ENCODE measurements around the gene MAP7. TPM values are rescaled to one million over a fixed set of nuclear protein-coding genes. Genes with fewer than 3 reads are reported as not detected.

The MAP7 gene
- total RNA-seq, 1 experiment from 2014 or later, result 33.0 TPM

GRCh38 chr6:136568129-136568528, 17.9 kb upstream of the MAP7 start:
- no peak for DNase-seq (ENCODE audit: low read depth, low spot score)
- in situ Hi-C loops (cut with HindIII; ENCODE audit: low pct_unique_long_range_greater_than_20kb, low sequenced_read_pairs), result no loop called here

DNA sequence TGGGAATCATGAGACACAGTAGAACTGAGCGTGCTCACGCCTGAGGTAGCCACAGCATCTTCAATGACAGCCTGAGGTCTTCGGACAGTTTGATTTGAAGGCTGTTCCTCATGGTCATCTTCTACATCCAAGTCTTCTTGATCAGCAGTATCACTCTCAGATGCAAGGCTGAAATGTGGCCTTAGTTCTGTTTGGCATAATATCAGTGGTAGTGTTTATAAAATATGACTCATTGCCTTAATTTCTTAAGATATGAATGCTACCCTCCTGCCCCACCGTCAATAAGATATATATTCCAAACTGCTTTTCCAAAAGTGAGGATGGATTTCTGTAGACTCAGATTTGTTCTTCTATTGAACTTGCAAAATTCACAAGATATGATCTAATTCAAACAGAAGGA, 17.5 kb upstream of the MAP7 start:
- in situ Hi-C loops (cut with HindIII; ENCODE audit: low pct_unique_long_range_greater_than_20kb, low sequenced_read_pairs), result no loop called here
- no peak for DNase-seq (ENCODE audit: low read depth, low spot score)

DNA sequence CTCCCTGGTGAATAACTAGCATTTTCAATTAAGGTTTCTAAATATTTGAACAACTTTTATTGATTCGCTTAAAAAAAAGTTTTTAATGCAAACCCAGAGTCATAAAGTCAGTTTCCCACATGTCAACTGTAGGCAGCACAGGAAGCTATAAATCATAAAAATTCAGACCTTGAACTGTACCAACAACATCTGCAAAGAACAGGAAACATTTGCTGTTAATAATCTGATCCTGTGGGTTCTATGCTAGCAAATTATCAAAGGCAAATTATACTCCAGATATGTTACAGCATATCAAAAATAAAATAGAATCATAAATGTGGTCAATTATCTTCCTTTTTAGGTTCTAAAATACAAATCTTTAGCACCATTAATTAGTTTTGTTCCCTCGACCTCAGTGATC, 16.6 kb upstream of the MAP7 start:
- in situ Hi-C loops (cut with HindIII; ENCODE audit: low pct_unique_long_range_greater_than_20kb, low sequenced_read_pairs), result no loop called here
- no peak for DNase-seq (ENCODE audit: low read depth, low spot score)

DNA sequence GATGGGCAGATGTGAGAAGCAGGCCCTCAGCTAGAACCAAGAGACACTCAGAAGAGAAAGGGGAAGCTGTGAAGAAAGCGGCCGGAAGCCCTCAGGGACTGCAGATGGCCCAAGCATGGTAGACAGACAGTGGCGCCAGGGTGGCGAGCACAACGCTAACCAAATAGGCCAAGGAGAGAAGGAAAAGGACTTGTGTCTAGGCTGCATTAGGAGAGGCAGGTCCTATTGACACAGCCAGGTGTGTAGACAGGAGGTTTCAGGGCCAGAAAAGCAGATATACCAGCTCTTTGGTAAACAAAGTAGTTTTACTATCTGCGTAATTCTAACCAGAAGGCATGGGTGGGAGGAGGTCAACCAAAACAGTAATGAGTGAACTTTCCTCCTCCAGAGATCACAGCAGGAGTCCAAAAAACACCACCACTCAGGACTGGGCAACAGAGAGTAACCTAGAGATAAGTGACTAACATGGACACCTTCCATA, 15.8 kb upstream of the MAP7 start:
- in situ Hi-C loops (cut with HindIII; ENCODE audit: low pct_unique_long_range_greater_than_20kb, low sequenced_read_pairs), result no loop called here
- DNase-seq (ENCODE audit: low read depth, low spot score), result no peak

GRCh38 chr6:136564180-136564579, 14.0 kb upstream of the MAP7 start:
- no peak for DNase-seq (ENCODE audit: low read depth, low spot score)
- in situ Hi-C loops (cut with HindIII; ENCODE audit: low pct_unique_long_range_greater_than_20kb, low sequenced_read_pairs), result no loop called here

- in situ Hi-C loops (cut with HindIII; ENCODE audit: low pct_unique_long_range_greater_than_20kb, low sequenced_read_pairs), result no loop called here
- DNase-seq (ENCODE audit: low read depth, low spot score), result no peak
Measured at GRCh38 chr6:136563386-136564152, 13.3 kb upstream of the MAP7 start.

DNA sequence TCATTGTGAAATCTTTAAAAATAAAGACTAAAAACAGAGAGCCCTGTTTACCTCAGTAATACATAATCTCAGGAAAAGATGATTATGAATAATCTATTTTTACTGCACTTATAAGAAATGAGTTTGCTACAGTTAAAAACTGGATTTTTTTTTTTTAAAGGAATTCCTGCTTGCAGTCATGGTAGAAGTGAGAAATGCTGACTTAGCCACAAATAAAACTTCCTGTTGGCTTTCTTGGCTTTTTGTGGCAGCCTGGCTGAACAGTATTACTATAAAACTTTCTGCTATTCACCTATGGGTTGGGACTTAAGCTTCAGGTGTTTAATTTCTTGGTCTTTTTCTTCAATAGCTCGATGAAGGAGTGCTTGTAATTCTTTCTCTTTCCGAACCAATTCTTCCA, 12.0 kb upstream of the MAP7 start:
- no peak for DNase-seq (ENCODE audit: low read depth, low spot score)

DNA sequence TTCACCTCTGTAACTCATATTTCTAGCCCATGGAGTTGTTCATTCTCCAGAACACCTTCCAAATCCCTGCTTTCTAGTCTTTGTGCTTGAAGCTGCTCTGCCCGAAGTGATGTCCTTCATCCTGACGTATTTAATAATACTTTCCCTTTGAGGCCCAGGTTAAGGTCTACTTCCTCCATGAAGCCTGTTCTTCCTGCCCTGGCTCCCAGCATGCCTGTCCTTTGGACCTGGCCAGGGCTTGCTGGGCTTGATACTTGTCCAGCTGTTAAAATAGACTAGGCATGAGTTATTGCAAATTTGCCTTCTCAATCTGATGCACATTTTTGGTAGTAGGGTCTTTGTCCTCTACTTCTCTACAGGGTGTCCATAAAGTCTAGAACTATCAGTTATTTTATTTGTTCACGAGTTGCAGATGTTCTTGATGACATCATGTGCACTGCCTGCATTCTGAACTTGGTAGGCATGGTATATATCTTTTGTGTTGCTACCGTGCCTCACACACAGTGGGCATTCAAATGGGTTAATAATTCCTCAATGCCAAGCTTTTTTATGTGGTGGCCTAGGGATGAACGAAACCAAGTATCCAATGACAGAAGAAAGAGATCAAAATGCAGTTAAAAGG, 3.1 kb upstream of the MAP7 start:
- no peak for DNase-seq (ENCODE audit: low read depth, low spot score)
- in situ Hi-C loops (cut with HindIII; ENCODE audit: low pct_unique_long_range_greater_than_20kb, low sequenced_read_pairs), result no loop called here

More for the DNA sequence above, 12.0 kb upstream of the MAP7 start:
- in situ Hi-C loops (cut with HindIII; ENCODE audit: low pct_unique_long_range_greater_than_20kb, low sequenced_read_pairs), result no loop called here

- in situ Hi-C loops (cut with HindIII; ENCODE audit: low pct_unique_long_range_greater_than_20kb, low sequenced_read_pairs), result no loop called here
- DNase-seq (ENCODE audit: low read depth, low spot score), result no peak
Measured at GRCh38 chr6:136552054-136552453, 1.8 kb upstream of the MAP7 start.

- in situ Hi-C loops (cut with HindIII; ENCODE audit: low pct_unique_long_range_greater_than_20kb, low sequenced_read_pairs), result no loop called here
- DNase-seq (ENCODE audit: low read depth, low spot score), result no peak
Measured at GRCh38 chr6:136551103-136551502, 881 bp upstream of the MAP7 start.

DNA sequence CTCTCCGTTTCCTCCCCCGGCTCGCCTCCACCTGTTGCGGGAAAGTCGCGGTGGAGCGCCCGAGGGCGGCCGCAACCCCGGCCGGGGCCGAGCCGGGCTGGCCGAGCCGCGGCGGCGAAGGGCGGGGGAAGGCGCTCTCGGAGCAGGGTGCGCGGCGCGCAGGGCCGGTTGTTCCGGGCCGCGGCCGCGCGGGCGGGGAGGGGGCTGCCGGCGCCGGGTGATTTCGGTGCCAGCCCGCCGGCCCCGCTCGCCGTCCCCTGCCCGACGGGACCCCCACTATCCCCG, 235 bp downstream of the MAP7 start:
- DNase-seq (ENCODE audit: low read depth, low spot score), result no peak
- in situ Hi-C loops (cut with HindIII; ENCODE audit: low pct_unique_long_range_greater_than_20kb, low sequenced_read_pairs), result no loop called here

DNA sequence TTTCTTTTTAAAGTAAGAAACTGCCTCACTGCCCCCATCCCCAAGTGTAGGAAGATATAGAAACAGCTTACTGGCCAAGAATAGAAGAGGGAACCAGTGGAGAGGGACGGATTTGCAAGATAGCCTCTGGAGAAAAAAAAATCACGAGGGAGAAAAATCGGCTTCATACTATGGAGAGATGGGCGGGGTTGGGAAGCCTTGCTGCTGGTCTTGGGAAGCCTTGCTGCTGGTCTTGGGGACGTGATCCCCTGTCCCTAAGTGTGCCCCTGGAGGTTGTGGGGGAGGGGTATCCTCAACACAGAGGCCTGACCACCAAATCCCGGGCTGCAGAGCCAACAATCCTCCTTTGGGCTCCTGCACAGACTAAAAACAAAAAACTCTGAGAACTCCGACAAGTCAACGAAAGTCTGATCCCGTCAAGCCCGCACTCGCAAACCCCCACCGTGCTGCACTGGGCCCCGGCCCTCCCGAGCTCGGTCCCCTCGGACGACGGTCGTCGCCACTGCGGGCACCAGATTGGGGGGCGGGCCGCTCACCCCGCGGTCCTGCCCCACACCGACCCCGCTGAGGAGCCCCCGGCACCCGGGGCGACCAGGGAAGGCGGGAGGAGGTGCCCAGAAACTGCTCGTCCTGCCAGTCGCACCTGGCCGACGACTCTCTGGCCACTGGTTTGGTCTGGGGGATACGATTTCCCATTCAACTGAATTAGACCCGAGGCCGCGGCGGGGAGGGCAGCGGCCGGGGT, 750 bp downstream of the MAP7 start:
- in situ Hi-C loops (cut with HindIII; ENCODE audit: low pct_unique_long_range_greater_than_20kb, low sequenced_read_pairs), result no loop called here
- DNase-seq (ENCODE audit: low read depth, low spot score), result peak; percentile 47

DNA sequence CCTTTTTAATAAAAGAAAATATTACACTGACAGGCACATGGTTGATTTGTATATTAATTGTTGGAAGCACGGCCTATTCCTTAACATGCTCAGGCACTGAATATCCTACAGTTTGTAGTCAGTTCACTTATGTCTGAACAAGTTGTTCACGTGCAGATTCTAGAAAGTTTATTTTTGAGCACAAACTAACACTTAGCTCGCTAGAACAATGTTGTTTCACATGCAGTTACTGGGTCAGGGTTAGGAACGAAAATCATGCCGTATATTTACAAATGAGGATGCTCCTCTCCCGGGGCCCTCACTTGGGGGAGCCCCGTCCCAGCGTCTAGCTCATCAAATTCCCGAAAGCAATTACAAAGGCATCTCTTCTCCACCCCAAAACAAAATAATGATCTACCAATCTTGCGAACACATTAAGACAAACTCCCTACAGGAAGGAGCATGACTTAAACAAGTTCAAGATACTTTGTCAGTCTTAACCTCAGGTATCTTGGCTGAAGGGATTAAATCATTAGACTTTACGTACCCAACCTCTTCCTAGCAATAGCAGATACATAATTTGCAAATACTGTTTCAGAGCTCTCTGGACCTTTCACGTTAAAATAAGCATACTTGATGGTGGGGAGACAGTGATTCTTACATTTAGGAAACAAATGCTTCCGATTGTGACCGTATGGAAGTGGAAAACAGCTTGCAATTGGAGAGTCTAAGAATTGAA, 1.5 kb downstream of the MAP7 start:
- DNase-seq (ENCODE audit: low read depth, low spot score), result no peak
- in situ Hi-C loops (cut with HindIII; ENCODE audit: low pct_unique_long_range_greater_than_20kb, low sequenced_read_pairs), result no loop called here

GRCh38 chr6:136547871-136548270, 2.4 kb downstream of the MAP7 start:
- DNase-seq (ENCODE audit: low read depth, low spot score), result no peak
- in situ Hi-C loops (cut with HindIII; ENCODE audit: low pct_unique_long_range_greater_than_20kb, low sequenced_read_pairs), result no loop called here

GRCh38 chr6:136547336-136547735, 2.9 kb downstream of the MAP7 start:
- in situ Hi-C loops (cut with HindIII; ENCODE audit: low pct_unique_long_range_greater_than_20kb, low sequenced_read_pairs), result no loop called here
- peak; percentile 75 for DNase-seq (ENCODE audit: low read depth, low spot score)

DNA sequence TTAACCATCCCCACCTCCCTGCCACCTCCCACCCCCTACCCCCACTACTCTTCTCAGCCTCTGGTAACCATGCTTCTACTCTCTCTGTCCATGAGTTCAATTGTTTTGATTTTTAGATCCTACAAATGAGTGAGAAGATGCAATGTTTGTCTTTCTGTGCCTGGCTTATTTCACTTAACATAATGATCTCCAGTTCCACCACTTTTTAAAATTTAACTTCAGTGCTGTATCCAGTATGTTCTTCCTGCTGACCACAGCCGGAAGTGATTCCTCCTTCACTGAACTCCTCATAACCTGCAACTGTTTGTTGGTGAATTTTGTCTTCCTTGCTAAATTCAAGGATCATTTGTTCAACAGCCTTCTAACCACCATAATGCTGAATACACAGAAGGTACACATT, 3.9 kb downstream of the MAP7 start:
- no peak for DNase-seq (ENCODE audit: low read depth, low spot score)
- in situ Hi-C loops (cut with HindIII; ENCODE audit: low pct_unique_long_range_greater_than_20kb, low sequenced_read_pairs), result no loop called here

DNA sequence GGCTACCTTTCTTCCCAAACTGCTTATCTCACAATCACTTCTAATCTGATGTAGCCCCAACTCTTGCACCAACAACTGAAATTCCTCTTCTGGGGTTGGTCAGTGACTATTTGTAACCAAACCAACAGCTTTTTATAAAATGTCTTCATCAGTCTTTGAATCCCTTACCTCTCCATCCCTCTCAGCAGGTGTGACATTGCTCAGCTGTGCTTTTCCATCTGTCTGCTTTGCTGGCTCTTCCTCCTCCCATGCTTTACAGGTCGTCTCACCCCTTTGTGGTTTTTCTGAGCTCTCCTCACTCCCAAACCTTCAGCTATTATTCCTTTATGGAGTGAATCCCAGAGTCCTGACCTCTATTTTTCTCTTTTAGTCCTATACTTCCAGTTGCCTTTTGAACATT, 5.9 kb downstream of the MAP7 start:
- no peak for DNase-seq (ENCODE audit: low read depth, low spot score)
- in situ Hi-C loops (cut with HindIII; ENCODE audit: low pct_unique_long_range_greater_than_20kb, low sequenced_read_pairs), result no loop called here

DNA sequence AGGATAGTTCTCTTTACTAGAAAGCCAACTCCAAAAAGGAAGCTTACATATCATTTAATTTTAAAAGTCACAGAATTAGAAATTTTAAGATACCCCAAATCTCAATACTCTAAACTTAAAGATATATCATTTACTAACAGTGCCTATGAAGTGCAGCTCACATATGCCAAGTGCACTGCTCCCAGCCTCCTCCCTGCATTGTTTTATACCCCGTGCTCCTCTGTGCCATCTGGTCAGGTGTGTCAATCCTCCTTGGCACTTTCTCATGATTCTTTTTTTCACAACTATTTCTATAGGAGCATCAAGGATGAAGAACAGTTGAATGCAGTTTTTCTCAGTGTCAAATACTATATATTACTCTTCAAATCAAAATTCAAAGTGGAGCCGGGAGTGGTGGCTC, 8.8 kb downstream of the MAP7 start:
- DNase-seq (ENCODE audit: low read depth, low spot score), result no peak
- in situ Hi-C loops (cut with HindIII; ENCODE audit: low pct_unique_long_range_greater_than_20kb, low sequenced_read_pairs), result no loop called here
